NCI-H2196 treated with DMSO at 0.1 percent for 48 hours (cell line): ENCODE results near the gene FADS3.
A peak's percentile ranks its signal among the peaks of the same experiment; 100 is the strongest.

ENCODE experiments used
- DNase-seq: peaks from one replicate; lab custom pipeline; 2025; ENCODE audit not compliant: unreplicated experiment; lab: John Stamatoyannopoulos, UW

The FADS3 gene

DNA sequence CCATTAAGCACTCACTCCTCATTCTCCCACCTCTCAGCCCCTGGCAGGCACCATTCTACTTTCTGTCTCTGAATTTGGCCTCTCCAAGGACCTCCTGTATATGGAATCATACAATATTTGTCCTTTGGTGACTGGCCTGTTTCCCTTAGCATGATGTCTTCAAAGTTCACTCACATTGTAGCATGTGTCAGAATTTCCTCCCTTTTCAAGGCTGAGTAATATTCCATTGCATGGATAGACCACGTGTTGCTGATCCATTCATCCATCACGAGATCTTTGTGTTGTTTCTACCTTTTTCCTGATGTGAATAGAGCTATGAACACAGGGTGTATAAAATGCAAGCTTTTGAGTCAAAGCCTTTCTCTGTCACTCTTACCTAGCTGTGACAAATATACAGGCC lies 51.6 kb downstream of the FADS3 start:
- no peak for DNase-seq

GRCh38 chr11:61838921-61839320 lies 52.4 kb downstream of the FADS3 start:
- DNase-seq = no peak

GRCh38 chr11:61838501-61838900 lies 52.8 kb downstream of the FADS3 start:
- no peak for DNase-seq

- DNase-seq = no peak
Observed at GRCh38 chr11:61837411-61838005, 53.8 kb downstream of the FADS3 start.

DNA sequence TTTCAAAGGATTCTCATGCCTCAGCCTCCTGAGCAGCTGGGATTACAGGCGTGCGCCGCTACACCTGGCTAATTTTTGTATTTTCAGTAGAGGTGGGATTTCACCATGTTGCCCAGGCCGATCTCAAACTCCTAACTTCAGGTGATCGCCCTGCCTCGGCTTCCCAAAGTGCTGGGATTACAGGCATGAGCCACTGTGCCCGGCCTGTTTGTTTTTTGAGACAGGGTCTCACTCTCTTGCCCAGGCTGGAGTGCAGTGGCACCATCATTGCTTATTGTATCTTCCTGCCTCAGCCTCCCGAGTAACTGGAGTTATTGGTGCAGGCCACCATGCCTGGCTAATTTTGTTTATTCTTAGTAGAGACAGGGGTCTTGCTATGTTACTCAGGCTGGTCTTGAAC lies 55.2 kb downstream of the FADS3 start:
- DNase-seq = no peak

- DNase-seq = peak; percentile 56
Observed at GRCh38 chr11:61834278-61835048, 56.9 kb downstream of the FADS3 start.

- no peak for DNase-seq
Observed at GRCh38 chr11:61833926-61834277, 57.4 kb downstream of the FADS3 start.

GRCh38 chr11:61833471-61833870 lies 57.9 kb downstream of the FADS3 start:
- DNase-seq = peak; percentile 43

GRCh38 chr11:61832754-61833153 lies 58.6 kb downstream of the FADS3 start:
- peak; percentile 38 for DNase-seq

DNA sequence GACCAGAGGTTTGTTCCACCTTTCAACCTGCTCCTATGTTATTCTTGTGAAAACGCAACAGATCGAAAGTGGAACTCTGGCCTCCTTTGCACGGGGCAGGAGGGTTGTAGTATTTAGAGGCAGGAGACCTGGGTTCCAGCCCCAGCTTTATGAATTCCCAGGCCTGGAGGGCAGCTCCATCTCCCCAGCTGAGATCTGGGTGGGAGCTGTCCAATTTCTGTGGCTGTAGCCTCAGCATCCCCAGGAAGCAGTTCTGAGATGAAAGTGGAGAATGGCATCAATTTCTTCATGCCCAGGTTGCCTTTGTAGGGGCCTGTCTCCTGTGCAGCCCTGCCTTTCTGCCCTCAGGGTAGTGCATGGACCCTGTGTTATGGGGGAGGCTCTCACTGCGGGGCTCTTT lies 59.1 kb downstream of the FADS3 start:
- no peak for DNase-seq

DNA sequence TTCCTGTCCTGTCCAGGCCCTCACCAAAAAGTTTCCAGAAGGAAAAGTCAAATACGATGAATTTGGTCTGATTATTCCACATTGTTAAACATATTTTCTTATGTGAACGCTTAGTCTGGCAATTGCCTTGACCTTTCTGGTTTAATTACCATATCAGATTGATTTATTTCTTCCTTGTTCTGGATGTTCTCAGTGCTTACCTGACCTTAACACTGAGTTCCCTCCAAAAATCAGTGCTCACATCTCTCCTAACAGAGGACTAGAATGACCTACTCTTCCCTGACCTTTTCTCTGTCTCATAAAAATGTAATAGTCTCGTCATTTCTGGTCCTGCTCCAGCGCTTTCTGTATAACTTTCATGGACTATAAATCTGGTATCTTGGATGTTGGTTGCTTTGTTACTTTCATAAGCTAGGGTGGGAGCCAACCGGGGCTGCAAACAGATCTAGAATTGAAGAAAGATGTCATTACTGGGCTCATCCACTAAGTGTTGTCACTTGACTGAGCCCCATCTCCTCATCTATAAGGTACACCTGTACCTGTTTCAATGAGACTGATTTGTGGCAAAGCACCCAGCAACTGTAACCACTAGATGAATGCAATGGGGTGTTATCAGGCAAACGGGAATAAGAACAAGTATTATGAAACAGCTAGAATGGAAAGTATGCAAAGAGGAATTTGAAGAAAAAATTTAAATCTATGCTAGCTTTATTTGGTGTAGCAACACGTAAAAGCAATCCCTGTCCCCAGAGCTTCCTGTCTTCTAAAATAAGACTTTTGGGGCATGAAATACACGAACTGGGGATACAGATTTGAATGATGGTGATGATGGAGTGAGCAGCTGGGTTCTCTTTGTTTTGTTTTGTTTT lies 60.9 kb downstream of the FADS3 start:
- DNase-seq = no peak

DNA sequence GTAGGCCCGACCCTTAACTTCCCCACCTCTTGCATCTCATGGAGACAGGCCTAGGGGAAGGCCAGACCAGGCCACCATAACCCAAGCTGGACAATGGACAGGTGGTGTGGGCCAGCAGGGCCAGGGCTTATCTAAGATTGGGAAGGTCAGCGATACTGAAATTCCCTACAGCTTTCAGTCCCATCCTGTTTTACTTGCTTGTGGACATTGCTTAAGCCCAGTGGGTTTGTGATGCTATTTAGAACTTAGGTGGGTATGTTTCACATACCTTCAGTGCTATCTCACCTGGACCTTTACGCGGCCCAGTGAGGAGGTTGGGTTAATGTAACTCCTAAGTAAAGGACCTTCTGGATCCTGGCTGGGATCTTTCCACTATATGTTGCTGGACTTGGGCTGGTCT lies 61.5 kb downstream of the FADS3 start:
- DNase-seq = no peak

GRCh38 chr11:61828629-61829407 lies 62.5 kb downstream of the FADS3 start:
- DNase-seq = no peak

GRCh38 chr11:61828379-61828628 lies 63.0 kb downstream of the FADS3 start:
- no peak for DNase-seq

DNA sequence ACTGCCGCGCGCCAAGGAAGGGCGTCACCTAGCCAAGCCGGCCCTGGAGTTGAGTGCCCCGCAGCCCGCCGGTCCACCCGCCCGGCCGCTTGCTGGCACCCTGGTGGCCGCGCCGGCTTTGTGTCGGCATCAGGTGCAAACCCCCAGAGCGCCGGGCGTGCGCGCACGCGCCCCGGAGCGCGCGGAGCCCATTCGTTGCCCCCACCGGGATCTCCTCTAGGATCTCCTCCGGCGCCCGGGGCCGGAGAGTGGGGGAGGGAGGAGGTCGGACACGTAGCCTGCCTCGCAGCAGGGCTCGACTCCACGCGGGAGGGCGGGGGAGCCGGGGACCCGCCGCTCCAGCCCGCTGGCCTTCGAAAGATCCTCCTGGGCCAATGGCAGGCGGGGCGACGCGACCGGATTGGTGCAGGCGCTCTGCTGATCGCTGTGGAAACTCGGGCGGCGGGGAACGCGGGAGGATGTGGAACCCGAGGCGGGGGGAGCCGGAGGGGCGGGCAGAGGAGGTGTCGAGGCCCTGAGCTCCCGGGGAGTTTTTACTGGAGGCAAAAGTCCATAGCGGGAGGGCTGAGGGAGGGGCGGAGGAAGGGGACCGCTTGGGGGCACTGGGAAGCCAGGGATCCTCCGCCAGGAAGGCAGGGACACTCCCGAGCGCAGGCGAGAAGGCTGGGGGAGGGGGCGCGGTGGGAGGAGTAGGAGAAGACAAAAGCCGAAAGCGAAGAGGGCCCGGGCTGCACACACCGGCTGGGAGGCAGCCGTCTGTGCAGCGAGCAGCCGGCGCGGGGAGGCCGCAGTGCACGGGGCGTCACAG lies 63.6 kb downstream of the FADS3 start, which contains the start of gene FADS2:
Gene FADS2 (plus strand): TSS at position 730 of the 808 bp plus-strand sequence. CDS start 91 bp downstream, outside the sequence.
- peak; percentile 86 for DNase-seq

DNA sequence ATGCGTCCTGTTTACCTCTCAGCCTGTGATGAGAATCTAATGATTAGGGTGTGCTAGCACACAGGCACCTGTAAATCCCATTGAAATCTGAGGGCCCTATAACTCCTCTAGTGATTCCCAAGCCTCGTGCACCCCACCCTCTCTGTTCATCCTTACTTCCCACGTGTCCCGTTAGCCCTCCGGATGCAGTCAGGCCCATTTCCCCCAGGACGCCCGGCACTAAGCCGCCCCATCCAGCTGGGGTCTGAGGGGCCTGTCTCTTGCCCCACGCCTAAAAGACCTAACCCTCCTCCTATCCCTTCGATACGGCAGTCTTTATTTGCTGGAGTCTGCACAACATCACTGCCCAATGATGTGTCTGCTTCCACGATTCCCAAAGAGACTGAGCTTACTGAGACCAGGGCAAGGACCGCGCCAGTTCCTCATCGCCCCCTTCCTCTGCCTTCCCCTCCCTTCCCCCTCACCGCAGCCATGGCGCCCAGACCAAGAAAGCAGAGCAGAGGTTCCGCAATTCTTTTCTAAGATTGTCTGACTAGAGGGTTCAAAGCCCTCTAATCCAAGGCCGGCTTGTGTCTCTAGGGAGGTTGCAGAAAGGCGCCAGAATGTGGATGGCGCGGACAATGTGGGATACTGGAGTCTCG lies 64.3 kb downstream of the FADS3 start:
- peak; percentile 50 for DNase-seq
